Measurements from ENCODE around the gene SLIT1.
"Not testable (repeated sequence)": the region's sequence is repeated elsewhere in the genome, so short reads cannot be mapped to it uniquely, and the experiment has no call there.

Gene SLIT1

DNA sequence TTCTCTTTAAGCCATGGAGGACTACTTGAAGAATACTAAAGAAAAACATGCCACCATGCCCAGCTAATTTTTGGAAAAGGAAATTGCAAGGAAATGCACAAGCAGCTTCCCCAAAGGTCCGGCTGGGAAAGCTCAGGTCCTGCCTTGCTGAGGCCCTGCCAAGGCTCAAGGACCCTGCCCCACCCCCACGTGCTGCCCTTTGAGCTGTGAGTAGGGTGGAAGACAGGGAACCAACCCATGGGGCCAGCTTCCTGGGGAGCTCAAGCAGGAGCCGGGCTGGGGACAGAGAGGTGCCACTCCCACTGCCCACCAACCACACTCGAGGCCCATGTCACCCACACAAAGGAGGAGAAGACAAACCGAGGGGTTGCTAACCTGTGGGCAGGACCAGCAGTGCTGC is 78.2 kb downstream of the SLIT1 start:
- DNase-seq (ENCODE audit: low spot score), result no peak

DNA sequence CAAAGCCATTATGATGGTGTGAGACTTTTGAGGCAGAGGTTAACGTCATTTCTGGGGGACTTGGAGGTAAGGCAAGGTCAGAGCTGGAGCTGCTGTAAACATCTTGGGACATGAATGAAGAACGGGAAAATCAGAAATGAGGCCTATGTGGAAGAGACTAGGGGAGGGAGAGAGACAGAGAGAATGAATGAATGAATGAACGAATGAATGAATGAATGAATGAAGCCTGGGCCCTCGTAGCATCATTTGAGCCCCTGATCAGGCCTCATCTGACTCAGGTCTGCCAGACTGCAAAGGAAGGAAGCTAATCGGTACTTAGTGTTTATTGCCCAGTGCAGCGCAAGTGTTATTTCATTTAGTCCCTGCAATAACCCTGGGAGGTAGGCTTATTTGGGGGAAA is 79.6 kb downstream of the SLIT1 start:
- DNase-seq (ENCODE audit: low spot score), result no peak

DNA sequence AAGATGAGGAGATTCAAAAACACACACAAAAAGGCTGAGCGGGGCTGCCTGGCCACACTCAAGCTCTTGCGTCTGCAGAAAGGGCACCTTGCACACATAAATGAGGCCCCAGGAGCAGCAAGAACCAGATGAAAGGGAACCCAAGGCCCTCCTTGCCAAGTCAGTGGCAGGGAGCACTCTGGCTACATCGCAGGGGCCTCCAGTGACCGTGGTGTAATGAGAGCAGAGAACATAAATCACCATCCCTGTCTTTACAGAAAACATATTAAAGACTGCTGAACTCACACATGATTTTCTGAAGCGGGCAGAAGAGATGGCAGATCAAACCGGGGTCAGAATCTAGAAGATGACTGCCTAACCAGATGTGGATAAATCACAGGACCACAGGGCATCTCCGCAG is 80.5 kb downstream of the SLIT1 start:
- DNase-seq (ENCODE audit: low spot score), result no peak

DNA sequence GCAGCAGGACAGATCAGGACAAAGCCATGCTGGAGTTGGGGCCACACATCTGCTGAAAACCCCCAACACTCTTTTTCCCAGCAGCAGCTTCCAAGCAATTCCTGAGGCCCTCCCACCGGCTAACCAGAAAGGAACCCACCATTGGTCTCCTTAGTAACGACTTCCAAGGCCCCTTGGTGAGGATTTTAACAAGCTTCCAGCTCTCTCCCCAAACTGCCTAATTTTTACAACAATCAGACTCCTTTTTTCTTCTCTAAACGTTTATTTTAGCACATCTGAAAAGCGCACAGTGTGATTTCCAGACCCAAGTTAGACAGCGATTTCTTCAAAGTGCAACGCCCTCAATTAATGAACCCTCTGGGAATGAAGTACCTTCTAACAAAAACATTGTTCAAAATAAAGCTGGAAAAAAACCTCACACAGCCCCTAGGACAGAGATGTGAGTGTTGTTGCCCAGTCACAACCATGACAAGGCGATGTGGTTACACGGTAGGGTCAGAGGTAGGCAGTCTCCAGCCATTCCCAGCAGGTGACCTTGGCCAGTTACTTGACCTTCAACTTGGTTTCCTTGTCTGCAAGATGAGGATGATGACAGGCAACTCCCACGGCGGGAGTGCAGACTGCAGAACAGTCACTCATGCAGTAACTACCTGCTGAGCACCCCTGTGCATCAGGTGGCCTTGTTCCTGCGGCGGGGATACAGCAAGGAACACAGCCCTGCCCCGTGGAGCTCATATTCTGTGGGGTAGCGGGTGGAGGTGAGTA is 82.3 kb downstream of the SLIT1 start:
- DNase-seq (ENCODE audit: low spot score), result no peak

DNA sequence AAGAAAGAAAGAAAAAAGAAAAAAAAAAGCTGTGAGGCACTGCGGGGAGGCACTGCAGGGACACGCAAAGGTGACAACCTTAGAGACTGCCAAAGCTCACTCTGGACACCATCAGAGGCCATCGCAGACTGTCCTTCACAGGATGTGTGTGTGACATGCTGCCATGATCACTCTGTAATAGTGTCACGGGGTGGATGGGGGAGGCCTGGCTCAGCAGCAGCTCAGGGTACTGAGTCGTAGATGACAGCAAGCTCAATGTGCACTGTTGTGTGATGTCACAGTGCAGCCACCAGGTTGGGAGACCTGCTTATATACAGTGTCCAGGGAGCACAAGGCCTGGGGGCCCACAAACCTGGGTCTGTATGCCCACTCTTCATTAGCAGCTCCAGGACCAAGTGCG is 83.3 kb downstream of the SLIT1 start:
- DNase-seq (ENCODE audit: low spot score), result no peak

DNA sequence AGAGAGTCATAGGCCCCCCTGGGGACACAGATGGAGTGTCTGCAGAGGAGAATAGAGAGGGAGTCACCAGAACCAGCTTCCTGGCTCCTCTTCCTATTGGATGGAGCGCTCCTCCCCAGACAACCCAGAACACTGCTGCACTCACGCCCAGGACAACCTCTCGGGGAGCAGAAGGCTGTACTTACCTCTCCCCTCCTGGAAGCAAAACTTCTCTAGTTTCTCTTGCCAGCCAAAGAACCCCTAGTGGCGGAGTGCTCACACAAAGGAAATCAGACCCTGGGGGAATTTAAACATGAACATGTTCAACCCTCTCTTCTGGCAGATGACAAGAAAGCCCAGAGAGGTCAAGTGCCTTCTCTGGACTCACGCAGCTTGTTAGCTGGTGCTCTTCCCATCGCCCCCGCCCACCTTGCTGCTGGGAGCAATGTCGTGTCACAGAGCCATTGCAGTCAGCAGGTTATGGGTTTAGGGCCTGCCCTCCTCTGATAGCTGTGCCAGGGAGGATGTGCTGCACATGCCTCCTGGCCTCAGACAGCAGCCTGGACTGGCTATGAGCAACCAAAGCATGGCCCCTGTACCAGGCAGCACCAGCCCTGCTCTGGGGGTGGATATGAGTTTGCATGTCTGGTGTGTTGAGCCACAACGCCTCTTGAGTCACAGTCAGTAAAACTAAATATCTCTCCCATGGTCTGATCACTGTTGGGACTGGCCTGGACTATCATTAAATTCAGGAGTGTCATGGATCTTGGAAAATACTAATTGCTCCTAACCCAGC is 84.4 kb downstream of the SLIT1 start:
- DNase-seq (ENCODE audit: low spot score), result no peak

DNA sequence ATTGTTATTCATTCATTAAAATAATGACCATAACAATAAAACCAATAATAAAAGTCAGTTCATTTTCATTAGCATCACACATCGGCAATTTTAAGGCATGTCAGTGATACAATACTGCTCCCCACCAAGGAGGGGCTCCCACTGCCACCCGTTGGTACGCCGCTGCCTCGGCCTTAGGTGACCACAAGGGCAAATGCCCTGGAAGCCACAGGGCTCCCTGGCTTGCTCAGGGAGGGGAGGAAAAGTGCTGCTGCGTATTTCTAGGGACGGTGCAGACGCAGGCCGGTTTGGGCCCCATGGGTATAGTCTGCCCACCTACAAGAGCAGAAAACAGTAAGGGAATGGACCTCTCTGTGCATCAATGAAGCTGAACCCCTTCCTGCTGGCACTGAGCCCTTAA is 85.1 kb downstream of the SLIT1 start:
- DNase-seq (ENCODE audit: low spot score), result no peak

DNA sequence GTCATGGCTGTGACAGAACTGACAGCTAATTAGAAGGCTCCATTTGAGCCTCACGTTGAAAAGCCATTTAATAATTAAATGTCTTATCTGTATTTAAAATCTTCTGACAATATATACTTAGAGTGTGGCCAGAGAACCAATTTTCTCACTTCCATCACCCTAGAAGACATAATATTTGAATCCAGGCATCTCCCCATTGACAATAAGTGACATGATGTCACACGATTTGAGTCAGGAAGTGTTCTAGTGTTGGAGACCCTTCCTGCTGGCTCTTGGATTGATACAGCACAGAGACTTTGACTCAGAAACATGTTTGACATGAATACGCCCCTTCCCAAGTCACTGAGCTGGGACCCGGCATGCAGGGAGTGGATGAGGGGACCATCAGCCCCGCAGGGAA is 85.9 kb downstream of the SLIT1 start:
- no peak for DNase-seq (ENCODE audit: low spot score)

DNA sequence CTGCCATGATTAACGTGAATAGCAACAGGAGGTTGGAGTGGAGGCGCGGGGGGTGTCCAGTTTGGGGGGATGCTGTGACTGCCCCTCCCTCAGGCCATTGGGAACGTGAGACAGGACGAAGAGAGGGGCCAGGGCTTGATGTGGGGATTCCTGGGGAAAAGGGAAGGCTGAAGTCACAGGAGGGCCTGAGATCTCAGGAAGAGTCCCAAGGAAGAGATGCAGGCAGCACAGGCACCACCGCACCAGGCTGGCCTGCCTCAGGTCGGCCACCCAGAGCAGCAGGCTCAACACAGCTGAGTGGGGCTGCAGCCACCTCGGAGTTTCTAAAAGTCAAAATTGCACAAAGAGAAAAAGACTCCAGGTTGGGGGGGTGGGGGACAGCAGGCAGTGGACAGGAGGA is 86.7 kb downstream of the SLIT1 start:
- DNase-seq (ENCODE audit: low spot score), result no peak

DNA sequence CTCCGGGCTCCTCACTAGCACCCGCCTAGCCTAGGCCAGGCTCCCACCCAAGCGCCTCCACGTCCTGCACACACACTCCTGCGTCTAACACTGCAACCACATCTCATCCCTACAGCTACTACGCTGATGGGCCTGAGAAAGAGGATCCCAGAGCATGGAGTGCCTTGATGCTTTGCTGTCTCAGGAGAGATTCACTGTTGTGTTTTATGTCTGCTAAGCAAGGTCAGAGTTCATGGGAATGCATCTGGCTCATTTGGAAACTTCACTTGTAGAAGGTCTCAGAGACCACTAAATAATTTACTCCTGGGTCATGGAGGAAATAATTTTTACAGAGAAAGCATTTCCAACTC is 88.7 kb downstream of the SLIT1 start:
- DNase-seq (ENCODE audit: low spot score), result no peak

DNA sequence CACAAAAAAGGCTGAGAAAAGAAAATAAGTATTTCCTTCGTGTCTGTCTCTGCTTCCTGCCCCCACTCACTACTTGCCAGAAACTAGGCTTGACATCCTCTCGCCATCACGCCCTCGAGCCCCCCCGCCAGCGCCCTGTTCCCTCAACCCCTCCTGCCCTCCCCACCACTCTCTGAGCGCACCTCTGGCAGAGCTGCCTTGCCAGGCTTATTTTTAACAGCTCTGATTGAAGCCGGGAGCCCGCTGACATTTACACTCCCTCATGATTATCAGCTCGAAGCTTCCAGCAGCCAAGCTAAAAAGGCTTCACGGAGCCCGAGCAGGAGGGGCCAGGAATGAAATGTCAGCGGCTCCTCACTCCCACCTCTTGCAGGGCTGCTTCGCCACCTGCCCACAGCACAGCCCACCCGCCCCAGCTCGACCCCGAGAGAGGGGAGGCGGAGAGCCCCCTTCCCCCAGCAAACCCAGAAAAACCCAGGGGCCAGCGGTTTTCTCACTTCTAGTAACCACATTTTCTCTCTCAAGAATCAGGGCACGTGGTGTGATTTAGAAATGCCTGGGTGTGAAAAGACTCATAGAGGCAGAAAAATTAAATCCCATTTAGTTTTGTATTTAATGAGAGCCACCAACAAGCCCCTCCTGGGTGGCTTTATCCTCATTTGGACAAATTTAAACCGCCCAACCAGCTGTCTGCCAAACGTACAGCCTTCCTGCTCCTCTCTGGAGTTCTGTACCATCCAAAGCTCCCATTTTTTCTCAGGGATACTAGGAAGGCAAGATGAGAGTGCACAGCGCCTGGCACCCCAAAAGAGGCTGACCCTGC is 89.3 kb downstream of the SLIT1 start:
- no peak for DNase-seq (ENCODE audit: low spot score)

DNA sequence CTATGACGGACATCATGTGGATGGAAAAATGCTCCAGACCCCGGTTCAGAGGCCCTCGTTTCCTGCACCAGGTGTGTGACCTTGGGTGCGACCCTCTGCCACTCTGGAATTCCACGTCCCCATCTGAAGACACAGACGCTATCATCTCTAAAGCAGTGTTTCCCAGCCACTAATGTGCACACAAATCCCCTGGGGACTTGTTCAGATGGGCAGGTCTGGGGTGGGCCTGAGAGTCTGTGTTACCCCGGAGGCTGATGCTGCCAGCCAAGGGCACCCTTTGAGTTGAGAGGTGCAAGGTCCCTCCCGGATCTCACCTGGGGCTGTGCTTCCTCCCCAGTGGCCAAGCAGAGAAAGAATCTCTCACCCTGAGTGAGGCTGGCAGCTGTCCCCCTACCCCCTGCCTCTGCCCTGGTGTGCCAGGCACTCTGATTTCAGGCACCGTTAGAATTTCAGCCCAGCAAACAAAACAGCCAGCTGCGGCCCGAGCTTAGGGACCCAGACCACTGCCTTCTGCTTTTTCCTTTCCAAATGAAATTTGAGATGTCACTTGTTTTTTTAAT is 90.0 kb downstream of the SLIT1 start:
- DNase-seq (ENCODE audit: low spot score), result no peak

DNA sequence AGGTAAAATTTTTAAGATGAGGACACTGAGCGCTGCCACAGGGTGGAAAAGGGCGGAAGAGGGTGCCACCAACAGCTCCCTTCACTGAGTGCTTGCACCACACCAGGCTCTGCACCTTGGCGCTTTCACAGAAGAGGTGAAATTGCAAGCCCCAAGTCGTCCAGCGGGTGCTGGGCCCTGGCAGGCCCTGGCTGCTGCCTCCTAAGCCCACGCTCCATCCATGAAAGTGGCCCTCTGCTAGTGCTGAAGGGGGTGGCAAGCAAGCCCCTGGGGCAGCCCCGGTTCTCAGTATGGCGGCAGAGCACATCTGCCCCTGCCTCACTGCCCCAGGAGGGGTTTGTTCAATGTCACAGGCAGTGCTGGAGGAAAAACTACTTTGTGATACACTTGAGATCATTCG is 95.1 kb downstream of the SLIT1 start:
- no peak for DNase-seq (ENCODE audit: low spot score)

DNA sequence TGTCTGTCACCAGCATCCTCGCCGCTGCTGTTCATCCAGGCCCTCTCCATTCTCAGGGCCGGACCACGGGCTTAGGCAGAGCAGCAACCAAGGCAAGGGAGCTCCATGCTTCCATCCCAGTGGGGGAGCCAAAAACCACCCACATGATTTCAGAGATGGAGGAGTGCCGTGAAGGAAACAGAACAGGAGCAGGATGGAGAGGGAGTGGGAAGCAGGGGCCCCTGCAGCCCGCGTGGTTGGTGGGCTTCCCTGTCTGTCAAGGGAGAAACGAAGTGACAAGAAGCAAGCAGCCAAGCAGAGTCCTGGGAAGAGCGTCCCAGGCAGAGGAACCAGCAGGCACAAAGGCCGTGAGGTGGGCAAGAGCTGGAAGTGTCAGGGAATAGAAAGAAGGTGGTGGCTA is 95.7 kb downstream of the SLIT1 start:
- no peak for DNase-seq (ENCODE audit: low spot score)

DNA sequence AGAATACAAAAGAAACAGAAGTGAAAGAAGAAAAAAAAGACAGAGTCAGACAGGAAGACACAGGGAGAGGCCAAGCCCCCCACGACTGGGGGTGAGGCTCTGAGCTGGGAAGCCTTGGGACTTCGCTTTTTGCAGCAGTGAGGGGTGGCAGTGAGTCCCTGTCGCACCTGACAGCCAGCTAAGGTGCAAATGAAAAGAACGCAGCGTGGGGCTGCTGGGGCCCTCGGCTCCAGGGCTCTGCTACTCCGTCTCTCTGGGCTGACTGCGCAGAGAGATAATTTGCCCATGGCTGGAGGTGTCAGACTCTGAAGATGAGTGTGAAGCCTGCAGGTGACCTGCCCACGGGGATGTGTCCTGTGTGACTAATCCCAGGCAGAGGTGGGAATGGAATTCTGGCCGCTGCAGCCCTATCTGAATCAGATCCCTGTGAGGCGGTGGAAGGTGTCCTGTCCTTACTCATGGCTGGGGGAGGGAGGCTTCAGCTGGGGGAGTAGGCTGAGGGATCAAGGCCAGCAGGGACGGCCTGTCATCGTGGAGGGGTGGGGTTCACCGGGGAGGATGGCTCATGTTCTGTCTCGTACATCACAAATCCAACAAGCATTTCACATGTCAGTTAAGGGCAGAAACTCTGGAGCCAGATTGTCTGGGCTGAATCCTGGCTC is 96.4 kb downstream of the SLIT1 start:
- no peak for DNase-seq (ENCODE audit: low spot score)

DNA sequence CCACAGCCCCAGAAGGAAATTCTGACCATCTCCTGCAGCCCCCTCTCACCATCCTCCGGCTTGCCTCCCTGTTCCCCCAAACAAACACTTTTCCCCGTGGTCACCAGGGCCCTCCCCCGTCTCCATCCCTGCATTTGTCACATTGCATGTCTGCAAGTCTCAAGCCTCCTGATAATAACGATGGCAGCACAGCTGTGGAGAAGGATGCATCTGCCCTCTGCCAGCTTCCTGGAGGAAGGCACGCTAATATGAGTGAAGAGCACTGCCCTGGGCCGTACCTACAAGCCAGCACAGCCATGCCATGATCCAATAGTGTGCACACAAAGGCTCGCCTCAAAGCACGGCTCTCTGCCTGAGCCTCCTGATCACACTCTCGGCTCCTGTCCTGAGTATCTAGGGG is 98.5 kb downstream of the SLIT1 start:
- DNase-seq (ENCODE audit: low spot score), result no peak

DNA sequence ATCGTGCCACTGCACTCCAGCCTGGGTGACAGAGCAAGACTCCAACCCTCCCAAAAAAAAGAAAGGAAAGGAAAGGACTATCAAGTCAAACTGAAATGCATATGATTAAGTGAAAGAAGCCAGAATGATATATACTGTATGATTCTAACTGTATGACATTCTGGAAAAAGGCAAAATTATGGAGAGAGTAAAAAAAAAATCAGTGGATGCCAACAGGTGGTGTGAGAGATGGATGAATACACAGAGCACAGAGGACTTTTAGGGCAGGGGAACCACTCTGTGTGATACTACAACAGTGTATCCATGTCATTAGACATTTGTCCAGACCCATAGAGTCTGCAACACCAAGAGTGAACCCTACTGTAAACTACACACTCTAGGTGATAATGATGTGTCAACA is 99.2 kb downstream of the SLIT1 start:
- no peak for DNase-seq (ENCODE audit: low spot score)

DNA sequence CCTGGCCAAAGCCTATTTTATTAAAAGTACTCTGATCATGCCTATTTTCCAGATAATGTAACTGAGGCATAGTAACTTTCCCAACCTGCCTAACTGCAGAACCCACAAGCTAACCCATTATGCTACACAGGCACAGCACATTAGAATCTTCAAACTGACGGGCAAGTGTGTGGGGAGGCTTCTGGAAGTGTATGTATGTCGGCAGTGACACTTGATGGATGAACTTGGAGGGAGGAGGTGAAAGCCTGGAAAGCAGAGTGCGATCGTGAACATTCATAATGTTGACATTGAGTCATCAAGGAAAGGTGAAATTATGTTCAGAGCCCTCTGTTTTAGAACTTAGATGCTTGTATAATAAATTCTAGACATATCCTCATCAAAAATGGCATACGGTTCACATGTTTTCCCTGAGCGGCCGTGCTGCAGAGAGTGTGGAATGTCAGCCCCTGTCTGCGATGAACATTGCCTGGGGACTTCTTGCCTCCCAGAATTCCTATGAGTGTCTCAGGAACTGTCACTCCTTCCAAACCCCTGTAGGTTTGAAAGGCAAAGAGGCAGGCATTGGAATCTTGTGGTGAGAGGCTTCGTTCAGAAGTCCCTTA is 102.4 kb downstream of the SLIT1 start:
- DNase-seq (ENCODE audit: low spot score), result no peak

DNA sequence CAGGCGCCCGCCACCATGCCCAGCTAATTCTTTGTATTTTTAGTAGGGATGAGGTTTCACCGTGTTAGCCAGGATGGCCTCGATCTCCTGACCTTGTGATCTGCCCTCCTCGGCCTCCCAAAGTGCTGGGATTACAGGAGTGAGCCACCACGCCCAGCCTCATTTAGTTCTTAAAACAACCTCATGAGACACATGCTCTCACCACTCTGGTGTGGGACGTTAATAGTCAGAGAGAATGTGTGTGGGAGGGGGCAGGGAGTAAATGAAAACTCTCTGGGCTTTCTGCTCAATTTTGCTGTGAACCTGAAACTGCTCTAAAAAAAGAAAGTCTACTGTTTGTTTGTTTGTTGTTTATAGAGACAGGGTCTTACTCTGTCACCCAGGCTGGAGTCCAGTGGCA is 103.2 kb downstream of the SLIT1 start:
- not testable (repeated sequence) for DNase-seq (ENCODE audit: low spot score)

DNA sequence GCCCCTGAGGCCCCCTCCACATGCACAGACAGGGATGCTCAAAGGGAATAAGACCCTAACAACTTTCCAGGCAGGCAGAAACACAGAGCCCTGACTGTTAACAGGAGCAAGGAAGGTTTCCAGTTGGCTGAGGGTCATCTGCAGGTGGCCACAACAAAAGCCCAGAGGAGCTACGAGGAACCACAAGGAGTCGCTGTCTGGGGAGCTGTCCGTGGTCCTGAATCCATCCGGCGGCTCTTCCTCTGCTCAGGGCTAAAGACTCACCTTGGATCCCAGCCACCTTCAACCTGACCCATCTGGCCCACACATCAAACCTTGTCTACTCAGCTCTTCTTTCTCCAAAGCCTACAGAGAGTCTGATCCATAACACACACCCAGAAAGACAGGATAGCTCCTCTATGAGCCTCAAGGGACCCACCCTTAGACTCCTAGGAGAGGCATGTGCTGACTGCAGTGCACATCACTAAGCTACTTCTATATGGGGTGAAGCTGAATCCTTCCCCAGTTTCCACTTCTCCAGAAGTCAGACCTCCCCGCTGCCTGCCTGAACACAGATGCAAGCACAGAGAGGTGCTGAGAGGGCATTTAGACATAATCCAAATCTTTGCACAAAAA is 104.0 kb downstream of the SLIT1 start:
- DNase-seq (ENCODE audit: low spot score), result peak; percentile 83
